Heart right ventricle (tissue), 16 donors: ENCODE measurements around the gene CD7. TPM values are rescaled to one million over a fixed set of nuclear protein-coding genes. Genes with fewer than 3 reads are reported as not detected.
A peak's percentile ranks its signal among the peaks of the same experiment; 100 is the strongest.

Source experiments
- ATAC-seq, 8 donors: fragments of 200-7000 bp; cut with Tn5 transposase; one replicate each; pipeline ENCODE4 v1.9.1; 2020; ENCODE audit warnings: mild to moderate bottlenecking in 8 of 8, moderate library complexity in 8 of 8, moderate number of reproducible peaks in 1 of 8
- DNase-seq, 2 donors: peaks; one replicate each; pipeline ENCODE4 v3.0.0-alpha.2; 2020
- H3K27ac ChIP-seq, 10 donors: fragments of 200-600 bp; sonication (generic) in 2 of 10; one replicate each; pipeline versions ENCODE4 v1.5.0 to v1.8.0; 2020 to 2022; ENCODE audit warnings: mild to moderate bottlenecking in 3 of 10
- H3K27me3 ChIP-seq, 7 donors: fragments of 200-600 bp; one replicate each; pipeline ENCODE4 v1.8.0; 2021 to 2022; ENCODE audit warnings: mild to moderate bottlenecking in 2 of 7
- H3K36me3 ChIP-seq, 9 donors: fragments of 200-600 bp; sonication (generic) in 1 of 9; one replicate each; pipeline versions ENCODE4 v1.5.0 to v1.8.0; 2020 to 2022; ENCODE audit warnings: mild to moderate bottlenecking in 2 of 9
- H3K4me1 ChIP-seq, 9 donors: fragments of 200-600 bp; sonication (generic) in 1 of 9; one replicate each; pipeline versions ENCODE4 v1.5.0 to v1.8.0; 2020 to 2022; ENCODE audit warnings: mild to moderate bottlenecking in 4 of 9
- H3K4me3 ChIP-seq, 10 donors: fragments of 200-600 bp; sonication (generic) in 2 of 10; one replicate each; pipeline versions ENCODE4 v1.5.0 to v1.8.0; 2020 to 2022; ENCODE audit warnings: mild to moderate bottlenecking in 7 of 10, moderate library complexity in 2 of 10
- H3K9me3 ChIP-seq, 11 donors: fragments of 200-600 bp in 10 of 11; sonication (generic) in 2 of 11; one replicate each; pipeline versions ENCODE4 v1.5.0 to v1.8.0; 2013 to 2022; ENCODE audit warnings: mild to moderate bottlenecking in 2 of 11, control low read depth in 1 of 11, moderate library complexity in 1 of 11
- CTCF ChIP-seq, 9 donors: fragments of 200-600 bp; sonication (generic) in 2 of 9; IDR thresholded peaks; one replicate each; pipeline versions ENCODE4 v1.5.0 to v1.8.0; 2021 to 2022; ENCODE audit warnings: antibody characterized with exemption in 9 of 9, mild to moderate bottlenecking in 5 of 9, moderate library complexity in 1 of 9
- WGBS, 2 donors: extraction: QIAGEN DNeasy Blood & Tissue Kit; methylation state at CpG; one replicate each; pipeline ENCODE4 v1.1.7; 2013; ENCODE audit warnings: inconsistent platforms in 1 of 2; 5-methylcytosine and 5-hydroxymethylcytosine counted together
- intact Hi-C, 10 donors: fragments of 100-400 bp; cut with DNase I; formaldehyde crosslinking; loops; one replicate each; pipeline versions ENCODE4 v1.11.1 to v1.14.2; 2022
- polyA plus RNA-seq, 2 donors: library from polyadenylated mRNA; stranded (reverse); fragments of 200-250 nt; gene quantifications; one replicate each; pipeline ENCODE4 v1.2.3, GENCODE V29; 2013
- total RNA-seq, 10 donors: library from RNA; stranded (reverse); fragmentation: NEBNext Ultra II Directional in 3 of 10; extraction: Animal tissue kit (Norgen Biotek cat#: 25700) in 3 of 10; gene quantifications; one replicate each; pipeline versions ENCODE4 v1.2.1 to v1.2.4, GENCODE V29; 2021 to 2023
- donor health status: Arrhythmogenic right ventricular cardiomyopathy.
- donor health status: ischemic (EF 13 %, LVEDD 7.1; RV severe dilation, severe dysfunction).
- donor health status: healthy with polysubstance abuse.
- donor health status: DM: no; HTN: yes; CAD: no.
- donor health status: DM: no; HTN: no; CAD: no.
- donor health status: ischemic (EF 25% LVEDD 6.9; RV normal size, moderate dysfunction).
- donor health status: ischemic (EF 25% LVEDD 5.7; RV mildly dilated, moderate dysfunction).
- donor health status: healthy.
- donor health status: DM: yes; HTN: yes; CAD: no.
- donor health status: Ischemic cardiomyopathy.
- donor health status: ischemic (EF 35%, LVEDD 5.7; RV mildly dilated, moderate dysfunction).
- donor health status: nonischemic (EF 11% LVEDD 7.7; RV severe dilation, severe dysfunction).
- donor health status: DM: yes; HTN: yes; CAD: no.
- donor health status: PGD.
- donor health status: ischemic (EF 29% LVEDD 5.4; RV normal size, mild dysfunction).
- donor health status: nonischemic (EF 23%, LVEDD 6.1; RV moderate dilation, normal function).

Gene CD7
- total and polyA plus RNA-seq, 12 donors, result 0.15 to 6.0 (median 0.39) TPM; not detected in 1

DNA sequence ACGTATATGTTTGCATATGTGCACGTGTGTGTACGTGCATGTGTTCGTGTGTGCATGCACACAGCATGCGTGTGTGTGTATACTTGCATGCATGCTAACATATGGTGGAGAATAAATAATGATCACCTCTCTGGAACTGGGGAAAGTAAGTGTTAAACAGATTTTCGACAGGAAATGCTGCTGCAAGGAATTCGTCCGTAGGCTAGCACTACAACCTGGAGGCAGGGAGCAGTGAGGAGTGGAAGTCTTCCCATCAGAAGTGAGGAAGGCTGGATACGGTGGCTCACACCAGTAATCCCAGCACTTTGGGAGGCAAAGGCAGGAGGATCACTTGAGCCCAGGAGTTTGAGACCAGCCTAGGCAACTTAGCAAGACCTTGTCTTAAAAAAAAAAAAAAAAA lies 39.1 kb downstream of the CD7 start:
- WGBS, 2 donors, result 83 to 84% methylated on average over 9 of the region's 9 CpGs
- TF ChIP-seq CTCF (IDR thresholded peaks at IDR 0.05), result no peak
- Histone ChIP-seq H3K9me3 (no peaks in the 10 kb centered on the region), H3K4me1 (peaks cover 0 to 40% (median 9%) of the 10 kb centered on the region in 9 donors), H3K4me3 (no peak overlapping the region), H3K27ac (peak overlapping the region in 1 of 10 donors; percentile 85), H3K36me3 (peaks cover 0 to 4% (median 0%) of the 10 kb centered on the region in 9 donors), H3K27me3 (no peaks in the 10 kb centered on the region)
- no peak for ATAC-seq
- intact Hi-C loops, result no loop called here
- DNase-seq, result no peak

GRCh38 chr17:82277851-82278250 lies 39.6 kb downstream of the CD7 start:
- ATAC-seq, result no peak
- no peak for TF ChIP-seq CTCF (IDR thresholded peaks at IDR 0.05)
- Histone ChIP-seq H3K9me3 (no peaks in the 10 kb centered on the region), H3K27me3 (no peaks in the 10 kb centered on the region), H3K4me3 (no peak overlapping the region), H3K36me3 (peaks cover 0 to 4% (median 0%) of the 10 kb centered on the region in 9 donors), H3K27ac (no peak overlapping the region), H3K4me1 (peaks cover 0 to 36% (median 9%) of the 10 kb centered on the region in 9 donors)
- intact Hi-C loops, result no loop called here
- WGBS, 2 donors, result 73 to 79% methylated on average over 12 of the region's 12 CpGs
- DNase-seq, result no peak

- H3K4me3 ChIP-seq, result no peak overlapping the region
- H3K36me3 ChIP-seq, result peaks cover 0 to 6% (median 1%) of the 10 kb centered on the region in 9 donors
- H3K4me1 ChIP-seq, result peaks cover 2 to 34% (median 15%) of the 10 kb centered on the region in 9 donors
- DNase-seq, result no peak
- TF ChIP-seq CTCF (IDR thresholded peaks at IDR 0.05), result no peak
- intact Hi-C loops, result no loop called here
- no peak for ATAC-seq
- H3K9me3 ChIP-seq, result no peaks in the 10 kb centered on the region
- 94% methylated on average over 5 of the region's 5 CpGs for WGBS, 2 donors
- no peaks in the 10 kb centered on the region for H3K27me3 ChIP-seq
- H3K27ac ChIP-seq, result no peak overlapping the region
Measured at GRCh38 chr17:82276938-82277337, 40.5 kb downstream of the CD7 start.

GRCh38 chr17:82275326-82275725 lies 42.1 kb downstream of the CD7 start:
- H3K27ac ChIP-seq, result no peak overlapping the region
- H3K4me3 ChIP-seq, result no peak overlapping the region
- peaks cover 0 to 22% (median 9%) of the 10 kb centered on the region in 9 donors for H3K36me3 ChIP-seq
- intact Hi-C loops, result no loop called here
- no peaks in the 10 kb centered on the region for H3K27me3 ChIP-seq
- H3K4me1 ChIP-seq, result peaks cover 9 to 46% (median 31%) of the 10 kb centered on the region in 9 donors
- no peak for TF ChIP-seq CTCF (IDR thresholded peaks at IDR 0.05)
- whole genome bisulfite sequencing, 2 donors, result 95 to 96% methylated on average over 14 of the region's 14 CpGs
- DNase-seq (no peak), ATAC-seq (no peak)
- H3K9me3 ChIP-seq, result no peaks in the 10 kb centered on the region
